H9 (cell line): ENCODE data around the gene PI16. TPM values are rescaled to one million over a fixed set of nuclear protein-coding genes. Genes with fewer than 3 reads are reported as not detected.
"Not testable (repeated sequence)": the region's sequence is repeated elsewhere in the genome, so short reads cannot be mapped to it uniquely, and the experiment has no call there.

ENCODE experiments used
- DNase-seq: peaks from one replicate; pipeline ENCODE4 v3.0.0-alpha.2; 2017
- H2AFZ ChIP-seq: one replicate; pipeline ENCODE4 v1.6.1; 2013; ENCODE audit warnings: mild to moderate bottlenecking, low read length, control low read depth, moderate library complexity
- H2AK5ac ChIP-seq: 2 replicates; pipeline ENCODE4 v1.6.1; 2013; ENCODE audit warnings: low read length, control low read depth, mixed read lengths; ENCODE audit not compliant: insufficient read length
- H2BK120ac ChIP-seq: one replicate; pipeline ENCODE4 v1.6.1; 2013; ENCODE audit warnings: low read depth, mild to moderate bottlenecking, low read length, control low read depth, inconsistent platforms; ENCODE audit not compliant: poor library complexity, severe bottlenecking
- H2BK12ac ChIP-seq: 2 replicates; pipeline ENCODE4 v1.6.1; 2013; ENCODE audit warnings: low read length, control low read depth, mixed read lengths, low read depth; ENCODE audit not compliant: insufficient read length
- H2BK15ac ChIP-seq: 2 replicates; pipeline ENCODE4 v1.6.1; 2013; ENCODE audit warnings: low read depth, low read length, control low read depth
- H2BK20ac ChIP-seq: one replicate; pipeline ENCODE4 v1.6.1; 2013; ENCODE audit warnings: low read depth, mild to moderate bottlenecking, low read length, control low read depth, inconsistent platforms; ENCODE audit not compliant: poor library complexity, severe bottlenecking
- H2BK5ac ChIP-seq: 2 replicates; pipeline ENCODE4 v1.6.1; 2013; ENCODE audit warnings: low read length, control low read depth, mixed read lengths; ENCODE audit not compliant: insufficient read length
- H3K14ac ChIP-seq: 2 replicates; pipeline ENCODE4 v1.6.1; 2013; ENCODE audit warnings: low read length, control low read depth; ENCODE audit not compliant: insufficient read depth
- H3K18ac ChIP-seq: 2 replicates; pipeline ENCODE4 v1.6.1; 2013; ENCODE audit warnings: low read depth, mild to moderate bottlenecking, mixed read lengths, low read length, control low read depth; ENCODE audit not compliant: insufficient read length
- H3K23ac ChIP-seq: 2 replicates; pipeline ENCODE4 v1.6.1; 2013; ENCODE audit warnings: low read length, control low read depth, mixed read lengths, low read depth; ENCODE audit not compliant: insufficient read length
- H3K23me2 ChIP-seq: 2 replicates; pipeline ENCODE4 v1.6.1; 2013; ENCODE audit warnings: low read depth, mild to moderate bottlenecking, mixed read lengths, low read length, control low read depth; ENCODE audit not compliant: insufficient read length, poor library complexity, severe bottlenecking
- H3K27ac ChIP-seq: 2 replicates; pipeline ENCODE4 v1.5.1; 2013; ENCODE audit warnings: low read length, control low read depth, mixed read lengths, low read depth; ENCODE audit not compliant: insufficient read length
- H3K27me3 ChIP-seq: 2 replicates; pipeline ENCODE4 v1.6.1; 2013; ENCODE audit warnings: low read length, control low read depth, inconsistent platforms; ENCODE audit not compliant: insufficient read depth
- H3K4ac ChIP-seq: 2 replicates; pipeline ENCODE4 v1.6.1; 2013; ENCODE audit warnings: low read depth, mild to moderate bottlenecking, control low read depth, inconsistent platforms, low read length, moderate library complexity
- H3K4me1 ChIP-seq: 2 replicates; pipeline ENCODE4 v1.6.1; 2013; ENCODE audit warnings: low read length, control low read depth, inconsistent platforms; ENCODE audit not compliant: insufficient read depth
- H3K4me2 ChIP-seq: 2 replicates; pipeline ENCODE4 v1.6.1; 2013; ENCODE audit warnings: low read length, control low read depth, mixed read lengths; ENCODE audit not compliant: insufficient read length, insufficient read depth
- H3K56ac ChIP-seq: 2 replicates; pipeline ENCODE4 v1.6.1; 2013; ENCODE audit warnings: low read depth, mild to moderate bottlenecking, mixed read lengths, low read length, control low read depth; ENCODE audit not compliant: insufficient read length
- H3K79me1 ChIP-seq: 2 replicates; pipeline ENCODE4 v1.6.1; 2013; ENCODE audit warnings: low read depth, mild to moderate bottlenecking, moderate library complexity, low read length, control low read depth, inconsistent platforms; ENCODE audit not compliant: insufficient read depth, poor library complexity, severe bottlenecking
- H3K79me2 ChIP-seq: 2 replicates; pipeline ENCODE4 v1.6.1; 2013; ENCODE audit warnings: low read length, control low read depth, inconsistent platforms; ENCODE audit not compliant: insufficient read depth
- H3K9ac ChIP-seq: 2 replicates; pipeline ENCODE4 v1.6.1; 2013; ENCODE audit warnings: low read length, control low read depth, mixed read lengths; ENCODE audit not compliant: insufficient read length; ENCODE audit errors: extremely low read depth
- H3K9me3 ChIP-seq: one replicate; pipeline ENCODE4 v1.6.1; 2013; ENCODE audit warnings: low read depth, low read length, inconsistent platforms; ENCODE audit not compliant: control insufficient read depth
- H3T11ph ChIP-seq: one replicate; pipeline ENCODE4 v1.6.1; 2013; ENCODE audit warnings: mild to moderate bottlenecking, low read length, control low read depth, inconsistent platforms
- H4K20me1 ChIP-seq: one replicate; pipeline ENCODE4 v1.6.1; 2013; ENCODE audit not compliant: control insufficient read depth, insufficient read length, insufficient read depth
- H4K5ac ChIP-seq: 2 replicates; pipeline ENCODE4 v1.6.1; 2013; ENCODE audit warnings: low read depth, mild to moderate bottlenecking, mixed read lengths, low read length, control low read depth; ENCODE audit not compliant: insufficient read length
- H4K8ac ChIP-seq: replicated peaks from 2 replicates; pipeline ENCODE4 v1.6.1; 2013; ENCODE audit warnings: low read length, control low read depth, mixed read lengths, low read depth; ENCODE audit not compliant: insufficient read length
- H4K91ac ChIP-seq: 2 replicates; pipeline ENCODE4 v1.6.1; 2013; ENCODE audit warnings: low read depth, mild to moderate bottlenecking, moderate library complexity, mixed read lengths, low read length, control low read depth; ENCODE audit not compliant: insufficient read length
- H3K27ac Mint-ChIP-seq, 3 experiments: 2 replicates in 2 of 3; 3 replicates in 1 of 3; pipeline ENCODE4 v1.8.0; 2020 to 2021; ENCODE audit warnings: mixed read lengths in 3 of 3, mild to moderate bottlenecking in 1 of 3, moderate library complexity in 1 of 3
- H3K27me3 Mint-ChIP-seq: 2 replicates; pipeline ENCODE4 v1.8.0; 2021; ENCODE audit warnings: low read depth, mild to moderate bottlenecking, moderate library complexity, mixed read lengths
- H3K36me3 Mint-ChIP-seq, 3 experiments: 2 replicates in 2 of 3; 3 replicates in 1 of 3; pipeline ENCODE4 v1.8.0; 2020 to 2021; ENCODE audit warnings: low read depth in 3 of 3, mixed read lengths in 3 of 3; ENCODE audit not compliant: insufficient read depth in 1 of 3
- H3K4me1 Mint-ChIP-seq, 2 experiments: 2 replicates each; pipeline ENCODE4 v1.8.0; 2020; ENCODE audit warnings: mixed read lengths in 2 of 2
- H3K4me3 Mint-ChIP-seq, 2 experiments: 2 replicates in 1 of 2; 3 replicates in 1 of 2; pipeline ENCODE4 v1.8.0; 2020 to 2021; ENCODE audit warnings: mild to moderate bottlenecking in 2 of 2, mixed read lengths in 2 of 2, moderate library complexity in 1 of 2
- H3K9me3 Mint-ChIP-seq, 2 experiments: 2 replicates in 1 of 2; 3 replicates in 1 of 2; pipeline ENCODE4 v1.8.0; 2020; ENCODE audit warnings: mild to moderate bottlenecking in 2 of 2, mixed read lengths in 2 of 2, moderate library complexity in 1 of 2
- CTCF ChIP-seq: fragments of 200-600 bp; sonication (generic); conservative IDR thresholded peaks from 3 replicates; pipeline ENCODE4 v1.8.0; 2021; ENCODE audit warnings: antibody characterized with exemption, mild to moderate bottlenecking
- WGBS: extraction: QIAGEN DNeasy Blood & Tissue Kit; methylation state at CpG from one replicate; pipeline ENCODE4 v1.1.7; 2013; ENCODE audit warnings: missing lambda C conversion rate, low lambda C conversion rate, mixed read lengths; ENCODE audit not compliant: insufficient read length; ENCODE audit errors: extremely low coverage; 5-methylcytosine and 5-hydroxymethylcytosine counted together
- total RNA-seq: library from RNA; stranded (reverse); gene quantifications from 2 replicates; pipeline ENCODE4 v1.2.1, GENCODE V29; 2021

The PI16 gene
- total RNA-seq, 1 experiment from 2014 or later = not detected

GRCh38 chr6:36940027-36940426 is 14.5 kb upstream of the PI16 start:
- Histone ChIP-seq H2BK5ac (no peak overlapping the region), H3K9me3 (no peaks in the 10 kb centered on the region), H3K23me2 (no peaks in the 10 kb centered on the region), H3K56ac (no peak overlapping the region), H3K27ac (no peak overlapping the region), H4K20me1 (no peaks in the 10 kb centered on the region), H2BK120ac (no peak overlapping the region), H3K14ac (no peak overlapping the region), H3K4me2 (no peak overlapping the region), H3T11ph (no peak overlapping the region), H2BK20ac (no peak overlapping the region), H3K4ac (no peak overlapping the region), H2AFZ (no peak overlapping the region), H3K9ac (no peak overlapping the region), H2BK15ac (no peak overlapping the region), H4K5ac (no peak overlapping the region), H4K91ac (no peak overlapping the region), H3K23ac (no peak overlapping the region), H2AK5ac (no peak overlapping the region), H3K79me1 (no peaks in the 10 kb centered on the region), H3K18ac (no peak overlapping the region), H3K4me1 (no peaks in the 10 kb centered on the region), H2BK12ac (no peak overlapping the region), H3K27me3 (no peaks in the 10 kb centered on the region), H3K79me2 (no peaks in the 10 kb centered on the region), H4K8ac (no peak overlapping the region)
- Mint-ChIP-seq H3K4me3 (no peak overlapping the region), H3K27me3 (peaks cover 8% of the 10 kb centered on the region), H3K27ac (peak overlapping the region in 1 of 3 experiments; percentile 11; a peak in 1 of 7 replicates), H3K36me3 (peaks cover 1 to 11% (median 3%) of the 10 kb centered on the region in 3 experiments; a peak in 3 of 7 replicates), H3K4me1 (no peaks in the 10 kb centered on the region), H3K9me3 (peaks cover 12 to 17% of the 10 kb centered on the region in 2 experiments; a peak in 3 of 5 replicates)
- no CpG with 5 or more reads among the region's 10 CpGs for WGBS
- no peak for TF ChIP-seq CTCF
- DNase-seq = no peak

DNA sequence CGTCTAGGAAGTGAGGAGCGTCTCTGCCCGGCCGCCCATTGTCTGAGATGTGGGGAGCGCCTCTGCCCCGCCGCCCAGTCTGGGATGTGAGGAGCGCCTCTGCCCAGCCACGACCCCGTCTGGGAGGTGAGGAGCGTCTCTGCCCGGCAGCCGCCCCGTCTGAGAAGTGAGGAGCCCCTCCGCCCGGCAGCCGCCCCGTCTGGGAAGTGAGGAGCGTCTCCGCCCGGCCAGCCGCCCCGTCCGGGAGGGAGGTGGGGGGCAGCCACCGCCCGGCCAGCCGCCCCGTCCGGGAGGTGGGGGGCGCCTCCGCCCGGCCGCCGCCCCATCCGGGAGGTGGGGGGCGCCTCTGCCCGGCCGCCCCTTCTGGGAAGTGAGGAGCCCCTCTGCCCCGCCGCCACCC is 13.0 kb upstream of the PI16 start:
- not testable (repeated sequence) for H2BK5ac ChIP-seq, H3K79me2 ChIP-seq, H2BK120ac ChIP-seq, H3T11ph ChIP-seq, H3K27me3 Mint-ChIP-seq, H3K14ac ChIP-seq, H3K4me1 Mint-ChIP-seq, H2BK12ac ChIP-seq, H4K5ac ChIP-seq, H3K23ac ChIP-seq, H3K4me1 ChIP-seq, H3K4me2 ChIP-seq, H2BK15ac ChIP-seq, H3K27ac Mint-ChIP-seq, H3K4ac ChIP-seq, H3K27me3 ChIP-seq, H3K18ac ChIP-seq, H3K79me1 ChIP-seq, H4K8ac ChIP-seq, H3K56ac ChIP-seq, H3K23me2 ChIP-seq, H3K9me3 ChIP-seq, H4K91ac ChIP-seq, H4K20me1 ChIP-seq, H2AFZ ChIP-seq, H3K27ac ChIP-seq, H3K9ac ChIP-seq, DNase-seq, H2BK20ac ChIP-seq, H2AK5ac ChIP-seq, H3K4me3 Mint-ChIP-seq
- H3K9me3 Mint-ChIP-seq = peaks cover 12 to 17% of the 10 kb centered on the region in 2 experiments; a peak in 3 of 5 replicates
- peaks cover 1 to 11% (median 3%) of the 10 kb centered on the region in 3 experiments; a peak in 3 of 7 replicates for H3K36me3 Mint-ChIP-seq
- WGBS = no CpG with 5 or more reads among the region's 40 CpGs
